Forelimb muscle (tissue), 1 donor: ENCODE data around the gene TSC2. TPM values are rescaled to one million over a fixed set of nuclear protein-coding genes. Genes with fewer than 3 reads are reported as not detected.
A peak's percentile ranks its signal among the peaks of the same experiment; 100 is the strongest.
"Not testable (repeated sequence)": the region's sequence is repeated elsewhere in the genome, so short reads cannot be mapped to it uniquely, and the experiment has no call there.

Source experiments
- DNase-seq: peaks from one replicate; pipeline ENCODE4 v3.0.0-alpha.2; 2013; ENCODE audit warnings: low read depth
- polyA plus RNA-seq: library from polyadenylated mRNA; unstranded; fragments of 120-200 nt; gene quantifications from one replicate; pipeline ENCODE4 v1.2.1, GENCODE V29; 2013; ENCODE audit not compliant: insufficient read length

TSC2 gene
- polyA plus RNA-seq, 1 donor: 70.4 TPM

DNA sequence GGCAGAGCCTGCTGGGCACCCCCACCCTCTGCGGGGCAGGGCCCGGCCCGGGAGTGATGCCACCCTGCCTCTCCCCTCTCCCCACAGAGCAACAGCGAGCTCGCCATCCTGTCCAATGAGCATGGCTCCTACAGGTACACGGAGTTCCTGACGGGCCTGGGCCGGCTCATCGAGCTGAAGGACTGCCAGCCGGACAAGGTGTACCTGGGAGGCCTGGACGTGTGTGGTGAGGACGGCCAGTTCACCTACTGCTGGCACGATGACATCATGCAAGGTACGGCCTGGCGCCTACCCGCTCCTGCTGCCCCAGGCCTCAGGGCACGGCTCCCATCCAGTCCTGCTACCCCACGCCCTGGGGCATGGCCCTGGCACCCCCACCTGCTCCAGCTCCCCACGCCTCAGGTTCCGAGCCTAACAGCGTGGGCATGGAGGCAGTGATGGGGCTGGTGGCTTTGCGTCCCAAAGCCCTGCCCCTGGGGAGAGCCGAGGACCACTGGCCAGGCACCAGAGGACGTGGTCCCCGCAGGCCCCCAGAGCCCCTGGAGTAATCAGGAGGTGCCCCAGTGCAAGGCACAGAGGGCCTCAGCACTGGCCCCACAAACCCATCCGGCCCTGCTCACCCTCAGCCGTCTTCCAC, 38.4 kb downstream of the TSC2 start:
- no peak for DNase-seq

DNA sequence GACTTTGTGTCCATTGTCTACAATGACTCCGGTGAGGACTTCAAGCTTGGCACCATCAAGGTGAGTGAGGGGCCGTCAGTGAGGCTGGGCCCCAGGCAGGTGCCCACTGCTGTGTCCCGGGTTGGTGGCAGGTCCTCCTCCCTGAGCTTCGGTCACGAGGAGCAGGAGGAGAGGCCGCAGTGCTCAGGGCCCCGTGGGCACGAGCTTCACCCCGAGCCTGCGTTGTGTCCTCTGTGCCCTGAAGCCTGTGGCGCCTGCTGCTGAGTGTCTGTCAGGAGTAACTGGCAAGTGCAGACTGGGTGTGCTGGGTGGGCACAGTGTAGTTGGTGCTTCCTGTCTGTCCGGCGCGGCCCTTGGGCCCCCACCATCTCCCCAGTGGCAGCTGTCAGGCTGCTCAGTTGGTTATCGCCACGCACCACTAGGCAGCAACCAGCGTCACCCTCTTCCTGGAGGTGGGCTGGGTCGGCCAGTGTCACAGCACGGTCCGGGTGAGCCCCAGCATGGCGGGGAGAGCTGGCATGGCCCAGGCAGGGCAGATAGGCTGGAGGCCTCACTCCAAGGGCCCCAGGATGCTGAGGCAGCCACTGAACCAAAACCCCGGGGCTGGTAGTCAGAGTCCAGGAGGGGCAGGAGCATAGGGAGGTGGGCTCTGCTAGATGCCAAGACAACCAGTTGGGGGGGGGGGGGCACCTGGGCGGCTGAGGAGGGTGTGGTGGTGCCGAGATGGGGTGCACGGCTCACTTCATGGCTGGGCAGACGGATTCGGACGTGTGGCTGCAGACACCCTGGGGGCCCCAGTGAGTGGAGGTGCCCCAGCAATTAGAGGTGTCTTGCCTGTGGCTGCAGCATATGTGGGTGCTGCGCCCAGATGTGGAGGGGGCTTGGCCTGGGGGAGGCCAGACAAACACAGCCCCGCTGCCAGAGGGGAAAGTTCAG, 39.3 kb downstream of the TSC2 start:
- DNase-seq: no peak

DNA sequence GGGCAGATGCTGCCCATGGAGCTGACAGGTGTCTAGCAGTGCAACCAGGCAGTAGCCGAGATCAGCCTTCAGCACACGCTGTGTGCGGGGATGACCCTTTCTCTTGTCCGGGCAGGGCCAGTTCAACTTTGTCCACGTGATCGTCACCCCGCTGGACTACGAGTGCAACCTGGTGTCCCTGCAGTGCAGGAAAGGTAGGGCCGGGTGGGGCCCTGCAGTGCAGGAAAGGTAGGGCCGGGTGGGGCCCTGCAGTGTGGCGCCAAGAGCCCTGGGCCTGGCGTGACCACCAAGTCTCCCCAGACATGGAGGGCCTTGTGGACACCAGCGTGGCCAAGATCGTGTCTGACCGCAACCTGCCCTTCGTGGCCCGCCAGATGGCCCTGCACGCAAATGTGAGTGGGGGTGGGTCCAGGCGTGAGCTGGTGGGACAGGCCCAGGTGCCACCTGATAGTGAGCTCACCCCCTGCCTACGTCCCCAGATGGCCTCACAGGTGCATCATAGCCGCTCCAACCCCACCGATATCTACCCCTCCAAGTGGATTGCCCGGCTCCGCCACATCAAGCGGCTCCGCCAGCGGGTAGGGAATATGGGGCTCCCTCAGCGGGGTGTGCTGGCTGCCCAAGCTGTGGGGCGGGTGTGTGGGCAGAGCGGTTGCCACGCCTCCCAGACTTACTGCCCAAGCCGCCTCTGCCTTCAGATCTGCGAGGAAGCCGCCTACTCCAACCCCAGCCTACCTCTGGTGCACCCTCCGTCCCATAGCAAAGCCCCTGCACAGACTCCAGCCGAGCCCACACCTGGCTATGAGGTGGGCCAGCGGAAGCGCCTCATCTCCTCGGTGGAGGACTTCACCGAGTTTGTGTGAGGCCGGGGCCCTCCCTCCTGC, 40.2 kb downstream of the TSC2 start:
- DNase-seq: no peak

DNA sequence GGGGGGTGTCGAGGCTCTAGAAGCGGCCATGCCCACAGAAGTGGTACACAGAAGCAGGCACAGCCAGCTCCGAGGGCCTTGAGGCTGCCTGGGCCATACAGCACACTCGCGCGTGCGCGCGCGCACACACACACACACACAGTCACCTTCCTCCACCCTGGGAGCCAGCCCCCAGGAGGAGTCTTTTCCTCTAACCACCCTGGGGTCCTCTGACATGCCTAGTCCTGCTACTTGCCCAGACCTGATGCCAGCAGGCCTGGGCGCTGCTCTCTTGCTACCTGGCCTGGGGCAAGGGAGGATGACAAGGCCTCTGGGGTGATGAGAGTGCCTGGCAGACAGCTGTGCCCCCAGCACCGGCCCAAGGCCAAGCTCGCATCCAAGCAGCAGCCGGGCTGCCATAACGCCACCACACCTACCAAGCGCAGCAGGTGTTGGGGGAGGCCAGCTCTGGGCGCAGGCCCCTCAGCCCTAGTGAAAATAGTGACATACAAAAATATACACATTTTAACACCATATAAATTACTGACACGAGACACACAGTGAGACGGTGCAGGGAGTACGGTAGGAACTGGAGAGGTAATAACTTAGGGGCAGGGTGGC, 41.1 kb downstream of the TSC2 start:
- DNase-seq: no peak

DNA sequence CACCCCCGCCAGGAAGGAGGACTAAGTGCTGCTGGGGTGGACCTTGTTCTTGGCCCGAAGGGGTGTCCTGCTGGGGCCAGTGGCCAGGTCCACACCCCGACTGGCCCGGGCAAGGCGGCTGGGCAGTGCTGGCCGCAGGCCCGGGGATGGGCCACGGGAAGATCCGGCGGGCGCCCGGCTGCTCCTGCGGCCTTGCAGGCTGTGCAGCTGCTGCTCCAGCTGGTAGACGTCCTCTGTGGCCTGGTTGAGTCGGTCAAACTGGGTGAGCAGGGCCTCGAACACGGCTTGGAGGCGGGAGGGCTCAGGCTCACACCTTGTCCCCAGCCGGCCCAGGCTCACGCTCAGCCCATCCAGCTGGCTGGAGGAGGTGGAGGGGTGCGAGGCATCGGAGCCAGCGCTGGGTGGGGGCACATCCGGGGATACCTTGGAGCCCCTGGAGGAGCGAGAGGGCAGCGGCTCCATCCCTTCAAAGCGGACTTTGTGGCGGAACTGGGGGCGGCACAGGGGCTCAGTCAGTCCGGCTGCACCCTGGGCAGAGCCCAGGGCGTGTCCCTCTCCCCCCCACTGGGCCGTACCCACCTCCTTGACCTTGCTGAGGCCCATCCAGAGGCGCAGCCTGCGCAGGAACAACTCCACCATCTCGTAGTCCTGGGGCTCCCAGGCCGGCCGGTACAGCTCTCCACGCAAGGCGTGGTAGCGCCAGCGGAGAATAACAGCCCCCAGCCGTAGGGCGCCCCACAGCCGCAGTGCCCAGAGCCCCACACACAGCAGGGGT, 42.1 kb downstream of the TSC2 start:
- DNase-seq: no peak

DNA sequence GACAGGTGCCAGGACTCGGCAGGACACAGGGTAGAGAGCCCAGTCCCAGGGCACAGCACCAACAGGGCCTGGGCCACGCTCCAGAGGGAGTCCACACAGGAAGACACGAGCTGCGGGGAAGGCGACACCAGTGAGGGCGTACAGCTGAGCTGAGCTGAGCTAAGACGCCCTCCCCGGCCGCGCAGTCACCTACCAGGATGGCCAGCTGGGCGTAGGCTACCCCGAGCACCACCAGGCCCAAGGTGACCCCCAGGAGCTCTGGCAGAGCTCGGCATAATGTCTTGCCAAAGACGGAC, 42.6 kb downstream of the TSC2 start:
- DNase-seq: no peak

DNA sequence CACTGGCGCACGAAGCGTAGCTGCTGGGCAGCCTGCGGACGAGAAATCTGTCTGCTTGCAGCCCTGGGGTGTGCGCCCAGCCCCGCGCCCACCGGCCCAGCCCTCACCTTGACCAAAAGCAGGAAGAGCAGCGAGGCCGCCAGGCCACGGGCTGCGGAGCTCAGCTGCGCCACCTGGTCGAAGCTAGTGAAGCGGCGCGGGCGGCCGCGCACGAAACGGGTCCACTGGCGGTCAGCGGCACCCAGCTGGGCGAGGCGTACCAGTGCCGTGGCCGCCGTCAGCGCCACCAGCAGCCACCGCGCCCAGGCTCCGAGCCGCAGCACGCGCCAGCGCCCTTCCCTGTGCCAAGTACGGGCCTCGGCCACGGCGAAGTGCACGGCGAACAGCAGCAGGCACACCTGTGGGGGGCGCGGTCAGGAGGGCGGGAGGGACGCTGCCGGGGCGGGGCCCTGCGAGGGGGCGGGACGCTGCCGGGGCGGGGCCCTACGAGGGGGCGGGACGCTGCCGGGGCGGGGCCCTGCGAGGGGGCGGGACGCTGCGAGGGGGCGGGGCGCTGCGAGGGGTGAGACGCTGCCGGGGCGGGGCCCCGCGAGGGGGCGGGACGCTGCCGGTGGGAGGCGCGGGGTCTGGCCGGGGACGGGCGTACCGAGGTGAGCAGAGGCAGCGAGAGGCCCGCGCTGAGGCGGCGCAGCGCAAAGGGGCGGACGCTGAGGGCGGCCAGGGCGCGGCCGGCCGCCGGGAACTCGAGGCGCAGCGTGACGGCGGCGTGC, 43.2 kb downstream of the TSC2 start:
- peak; percentile 20 for DNase-seq

DNA sequence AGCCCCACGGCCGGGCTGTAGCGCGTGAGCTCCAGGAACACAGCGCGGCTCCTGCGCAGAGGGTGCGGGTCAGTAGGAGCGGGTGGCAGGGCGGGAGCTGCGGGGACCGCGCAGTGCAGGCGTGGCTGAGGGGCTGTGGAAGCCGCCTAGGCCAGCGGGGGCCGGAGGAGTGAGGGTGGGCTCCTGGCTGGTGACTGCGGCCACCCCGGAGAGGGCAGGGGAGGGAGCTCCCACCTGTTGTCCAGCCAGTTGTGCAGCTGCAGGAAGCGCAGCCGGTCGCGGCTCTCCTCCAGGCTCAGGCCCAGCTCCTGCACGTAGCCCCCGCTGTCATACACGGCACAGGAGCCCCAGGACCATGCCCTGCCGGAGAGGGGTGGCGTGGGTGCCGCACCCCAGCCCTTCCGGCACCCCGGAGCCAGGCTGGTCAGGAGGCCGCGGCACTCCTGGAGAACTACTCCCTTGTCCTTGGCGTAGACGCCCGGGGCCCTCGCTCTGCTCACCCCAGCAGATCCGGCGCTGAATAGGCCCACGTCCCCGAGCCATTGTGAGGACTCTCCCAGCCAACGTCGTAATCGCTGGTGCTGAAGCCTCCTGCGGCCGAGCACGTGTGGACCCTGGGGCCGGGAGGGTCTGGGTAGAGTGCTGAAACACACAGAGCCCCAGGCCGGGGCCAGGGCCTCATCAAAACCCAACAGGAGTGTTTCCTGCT, 43.9 kb downstream of the TSC2 start:
- no peak for DNase-seq

DNA sequence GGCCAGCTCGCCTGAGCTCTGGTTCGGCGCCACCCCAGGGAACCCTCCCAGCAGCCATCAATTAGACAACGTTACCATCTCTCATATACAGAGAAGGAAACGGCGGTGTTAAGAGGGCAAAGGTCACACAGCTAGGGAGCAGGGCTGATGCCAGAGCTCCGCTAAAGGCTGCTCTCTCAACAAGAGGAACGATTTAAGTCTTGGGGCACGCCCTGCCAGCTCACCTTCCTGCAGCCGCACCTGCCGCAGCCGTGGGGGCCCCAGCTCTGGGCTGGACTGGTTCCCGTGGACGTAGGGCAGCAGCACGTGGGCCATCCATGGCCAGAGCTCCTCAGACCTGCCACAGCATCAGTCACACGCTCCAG, 44.5 kb downstream of the TSC2 start:
- DNase-seq: no peak

DNA sequence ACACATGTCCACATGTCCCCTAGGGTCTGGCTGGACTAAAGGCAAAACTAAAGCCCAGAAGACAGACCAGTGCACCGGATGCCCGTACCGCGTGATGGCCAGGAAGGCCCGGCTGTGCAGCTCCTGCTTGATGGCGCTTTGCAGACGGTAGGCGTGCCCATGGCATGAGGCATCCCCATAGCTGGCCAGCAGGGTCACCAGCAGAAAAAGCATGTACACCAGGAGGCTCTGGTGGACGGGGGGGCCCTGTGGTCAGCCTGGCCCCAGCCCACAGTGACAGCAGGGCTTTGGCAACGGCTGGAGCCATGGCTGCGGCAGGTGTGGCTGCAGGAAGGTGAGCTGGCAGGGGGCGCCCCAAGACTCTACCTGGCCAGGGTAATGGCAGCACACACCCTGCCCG, 45.1 kb downstream of the TSC2 start:
- no peak for DNase-seq

DNA sequence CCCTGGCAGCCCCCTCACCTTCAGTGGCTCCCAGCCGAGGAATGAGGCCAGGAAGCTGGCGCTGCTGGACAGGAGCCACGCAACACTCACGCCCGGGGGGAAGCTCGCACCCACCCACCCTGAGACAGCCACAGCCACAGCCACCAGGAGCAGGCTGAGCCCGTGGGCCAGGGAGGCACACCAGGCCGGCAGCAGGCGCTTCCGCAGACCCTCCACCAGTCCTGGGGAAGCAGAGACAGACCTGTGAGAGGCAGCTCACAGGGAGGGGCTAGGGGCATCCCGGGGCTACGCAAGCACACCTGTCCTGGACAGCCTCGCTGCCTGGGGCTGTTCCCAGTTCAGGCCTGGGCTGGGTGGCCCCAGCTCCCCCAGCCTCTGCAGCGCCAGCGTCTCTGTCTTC, 46.0 kb downstream of the TSC2 start:
- no peak for DNase-seq

DNA sequence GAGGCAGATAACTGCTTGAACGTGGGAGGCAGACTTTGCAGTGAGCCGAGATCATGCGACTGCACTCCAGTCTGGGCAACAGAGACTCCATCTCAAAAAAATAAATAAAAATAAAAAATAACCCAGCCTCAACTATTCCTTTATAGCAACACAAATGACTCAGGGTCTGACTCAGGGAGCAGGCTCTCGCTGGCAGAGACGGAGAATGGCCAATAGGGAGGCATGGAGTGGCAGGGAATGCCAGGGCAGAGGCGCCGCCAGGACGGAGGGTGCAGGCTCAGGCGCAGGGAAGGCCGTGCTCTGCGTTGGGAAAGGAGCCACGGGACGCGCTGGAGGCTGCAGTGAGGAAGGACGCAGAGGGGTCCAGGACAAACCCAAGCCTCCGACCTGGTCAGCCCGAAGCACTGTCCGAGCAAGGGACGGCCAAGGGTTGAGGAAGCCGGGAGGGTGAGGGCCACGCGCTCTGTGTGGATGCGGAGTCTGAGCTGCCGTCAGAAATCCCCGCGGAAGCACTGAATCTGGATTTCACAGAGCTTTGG, 47.6 kb downstream of the TSC2 start:
- DNase-seq: no peak

DNA sequence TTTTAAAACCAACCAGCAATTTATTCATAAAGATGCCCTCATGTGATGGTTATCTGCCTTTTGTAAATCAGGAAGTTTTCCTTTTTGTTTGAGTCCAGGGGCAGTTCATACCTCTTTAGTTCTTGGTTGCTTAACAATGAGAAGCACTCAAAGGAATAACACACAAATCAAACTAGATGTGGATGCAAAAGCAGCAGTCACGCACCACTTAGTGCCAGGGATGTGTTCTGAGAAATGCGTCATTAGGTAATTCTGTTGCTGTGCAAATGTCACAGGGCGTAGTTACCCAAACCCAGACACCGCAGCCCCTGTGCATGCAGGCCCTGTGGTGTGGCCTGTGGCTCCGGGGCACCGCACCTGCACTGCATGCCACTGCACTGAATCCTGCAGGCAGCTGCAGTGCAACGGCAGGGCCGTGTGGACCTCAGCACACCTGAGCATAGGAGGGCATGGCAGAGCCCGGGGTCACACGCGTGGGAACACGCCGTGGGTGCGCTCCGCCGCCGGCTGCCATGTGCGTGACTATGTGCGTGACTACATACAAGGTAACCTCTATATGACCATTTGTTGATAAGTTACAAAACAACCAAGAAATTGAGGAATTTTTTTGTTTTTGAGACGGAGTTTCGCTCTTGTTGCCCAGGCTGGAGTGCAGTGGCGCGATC, 48.3 kb downstream of the TSC2 start:
- no peak for DNase-seq

DNA sequence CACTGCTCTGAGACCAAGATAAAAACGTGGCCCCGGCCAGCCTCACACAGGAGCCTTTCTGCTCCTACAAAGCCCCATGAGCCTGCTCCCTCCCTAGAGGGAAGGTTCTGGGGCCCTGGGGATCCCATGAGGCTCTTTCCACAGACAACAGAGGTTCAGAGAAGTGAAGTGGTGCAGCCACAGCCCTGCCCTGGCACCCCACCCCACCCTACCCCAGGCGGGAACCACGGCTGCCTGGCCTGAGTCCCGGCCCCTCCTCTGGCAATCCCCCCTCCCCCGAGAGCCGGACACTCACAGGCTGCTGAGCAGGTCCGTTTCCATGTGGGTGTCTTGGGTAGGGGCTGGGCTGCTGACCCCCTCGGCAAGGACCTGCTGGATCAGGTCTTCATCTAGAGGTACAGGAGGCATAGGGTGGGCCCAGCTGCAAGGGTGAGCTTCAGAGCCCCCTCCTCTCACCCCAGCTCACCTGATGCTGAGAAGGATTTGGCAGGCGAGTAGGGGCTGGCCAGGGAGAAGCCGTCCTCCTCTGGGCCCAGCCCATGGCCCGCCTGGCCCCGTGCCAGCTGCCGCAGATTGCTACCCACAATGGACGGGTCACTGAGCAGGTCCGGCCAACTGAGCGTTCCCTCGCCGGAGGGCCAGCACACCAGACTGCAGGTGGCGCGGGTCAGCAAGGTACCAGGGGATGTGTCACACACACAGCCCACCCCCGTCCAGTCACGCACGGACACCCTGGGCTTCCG, 49.2 kb downstream of the TSC2 start:
- no peak for DNase-seq

DNA sequence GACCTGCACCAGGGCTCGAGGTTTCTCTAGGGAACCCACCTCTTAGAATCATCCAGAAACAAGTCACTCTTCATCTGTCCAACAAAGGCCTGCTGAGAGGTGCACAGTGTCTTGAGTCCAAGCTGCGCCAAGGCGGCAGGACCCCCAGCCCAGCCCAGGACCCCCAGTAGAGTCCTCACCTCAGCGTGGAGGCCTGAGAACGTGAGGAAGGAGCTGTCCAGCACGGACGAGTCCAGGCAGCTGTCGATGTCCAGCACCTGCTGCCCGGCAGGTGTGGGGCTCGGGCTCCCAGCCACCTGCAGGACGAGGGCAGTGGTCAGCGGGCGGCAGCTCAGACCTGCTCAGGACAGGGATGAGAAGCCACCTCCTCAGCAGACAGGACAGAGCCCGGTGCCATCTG, 49.9 kb downstream of the TSC2 start:
- DNase-seq: not testable (repeated sequence)

DNA sequence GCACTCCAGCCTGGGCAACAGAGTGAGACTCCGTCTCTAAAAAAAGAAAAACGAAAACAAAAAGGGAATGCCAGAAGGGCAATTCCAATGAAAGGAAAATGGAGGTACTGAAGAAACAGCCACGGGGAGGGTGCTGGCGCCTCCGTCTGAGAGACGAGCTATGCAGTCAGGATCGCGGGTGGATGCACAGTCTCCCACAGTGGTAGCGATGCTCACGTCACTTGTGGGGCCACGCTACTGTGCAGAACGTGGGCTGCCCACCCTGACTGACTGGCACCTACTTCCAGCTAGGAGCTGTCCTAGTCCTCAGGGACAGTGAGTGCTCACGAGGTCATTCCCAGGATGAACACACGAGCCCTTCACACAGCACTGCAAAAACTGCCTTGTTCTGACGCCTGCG, 53.8 kb downstream of the TSC2 start:
- not testable (repeated sequence) for DNase-seq

DNA sequence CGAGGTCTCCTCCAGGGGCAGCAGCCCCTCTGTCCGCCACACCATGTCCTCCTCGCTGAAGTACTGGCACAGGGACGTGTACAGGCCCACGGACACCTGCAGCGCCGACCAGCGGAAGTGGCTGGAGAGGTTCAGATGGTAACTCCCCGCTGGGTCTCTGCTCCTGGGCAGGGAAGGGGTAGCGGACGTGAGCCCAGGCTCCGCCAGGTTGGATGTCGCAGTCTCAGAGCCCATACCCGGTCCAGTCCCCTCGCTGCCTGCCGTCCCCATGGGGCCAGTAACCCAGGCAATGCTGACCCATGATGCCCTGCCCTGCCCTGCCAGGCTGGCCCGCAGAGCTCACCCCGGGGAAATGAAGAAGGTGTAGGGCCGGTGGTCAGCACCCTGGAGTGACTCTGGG, 54.7 kb downstream of the TSC2 start:
- no peak for DNase-seq

DNA sequence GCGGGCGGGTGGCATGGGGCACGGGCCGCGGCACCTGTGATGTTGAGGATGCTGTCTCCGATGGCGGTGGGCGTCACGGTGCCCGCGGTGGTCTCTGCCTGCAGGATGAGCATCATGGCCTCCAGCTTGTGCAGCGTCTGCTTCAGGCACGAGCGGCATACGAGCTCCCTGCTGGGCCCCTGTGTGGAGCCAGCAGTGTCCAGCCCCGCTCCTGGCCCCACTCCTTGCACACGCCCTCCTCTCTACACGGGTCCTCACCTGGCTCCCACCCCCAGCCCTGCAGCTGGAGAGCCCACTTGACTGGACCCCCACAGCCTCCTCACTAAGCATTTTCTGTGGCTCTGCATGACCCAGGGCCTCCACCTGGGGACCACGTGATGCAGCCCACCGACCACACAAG, 56.7 kb downstream of the TSC2 start:
- DNase-seq: not testable (repeated sequence)
